Measurements from ENCODE around the gene PCDHB16.

GRCh38 chr5:141196363-141196762, 14.2 kb downstream of the PCDHB16 start:
- TF ChIP-seq SP1 (IDR thresholded peaks at IDR 0.05) (no peak), TAF1 (conservative IDR thresholded peaks at IDR 0.05) (no peak), CTCF (IDR thresholded peaks at IDR 0.05; ENCODE audit: low read depth, low read length, missing input control) (no peak), MAX (IDR thresholded peaks at IDR 0.05) (no peak), JUND (IDR thresholded peaks at IDR 0.05) (no peak), REST (IDR thresholded peaks at IDR 0.05) (no peak), EGR1 (IDR thresholded peaks at IDR 0.05; ENCODE audit: low read depth in 2 of 2) (no peak), HNF4A (conservative IDR thresholded peaks at IDR 0.05) (no peak), ZBTB33 (IDR thresholded peaks at IDR 0.05) (no peak), GABPA (IDR thresholded peaks at IDR 0.05 in 1 of 2, conservative IDR thresholded peaks at IDR 0.05 in 1 of 2) (no peak), YY1 (IDR thresholded peaks at IDR 0.05) (no peak), FOXA1 (IDR thresholded peaks at IDR 0.05) (no peak)
